Neural crest cell (in vitro differentiated cells): ENCODE measurements around the gene MYLK2. TPM values are rescaled to one million over a fixed set of nuclear protein-coding genes. Genes with fewer than 3 reads are reported as not detected.

Source experiments
- DNase-seq: peaks from one replicate; pipeline ENCODE4 v3.0.0; 2021; ENCODE audit warnings: low read depth, mixed read lengths, low spot score
- H3K27ac Mint-ChIP-seq: one replicate; pipeline ENCODE4 v1.8.0; 2021; ENCODE audit warnings: mild to moderate bottlenecking, mixed read lengths; ENCODE audit not compliant: unreplicated experiment
- H3K27me3 Mint-ChIP-seq: 2 replicates; pipeline ENCODE4 v1.8.0; 2021; ENCODE audit warnings: low read depth, mild to moderate bottlenecking, mixed read lengths
- H3K36me3 Mint-ChIP-seq: 2 replicates; pipeline ENCODE4 v1.8.0; 2021; ENCODE audit warnings: low read depth, mild to moderate bottlenecking, mixed read lengths
- H3K4me1 Mint-ChIP-seq: 2 replicates; pipeline ENCODE4 v1.8.0; 2021; ENCODE audit warnings: mixed read lengths
- H3K4me3 Mint-ChIP-seq: one replicate; pipeline ENCODE4 v1.8.0; 2021; ENCODE audit warnings: mild to moderate bottlenecking, mixed read lengths
- H3K9me3 Mint-ChIP-seq: 2 replicates; pipeline ENCODE4 v1.8.0; 2021; ENCODE audit warnings: mixed read lengths
- CTCF ChIP-seq: fragments of 200-600 bp; sonication (generic); conservative IDR thresholded peaks from 2 replicates; pipeline ENCODE4 v1.5.0; 2021; ENCODE audit warnings: antibody characterized with exemption, mild to moderate bottlenecking
- total RNA-seq: library from RNA; stranded (reverse); gene quantifications from 2 replicates; pipeline ENCODE4 v1.2.1, GENCODE V29; 2021

MYLK2 gene
- total RNA-seq, 1 donor from 2014 or later: 1.6 TPM

GRCh38 chr20:31797364-31797763 lies 21.8 kb upstream of the MYLK2 start:
- Mint-ChIP-seq H3K36me3 (peaks cover 25% of the 10 kb centered on the region), H3K4me1 (no peaks in the 10 kb centered on the region), H3K4me3 (no peak overlapping the region), H3K27me3 (no peaks in the 10 kb centered on the region), H3K9me3 (no peaks in the 10 kb centered on the region), H3K27ac (no peak overlapping the region)
- no peak for DNase-seq
- no peak for TF ChIP-seq CTCF

GRCh38 chr20:31801508-31801907 lies 17.6 kb upstream of the MYLK2 start:
- Mint-ChIP-seq H3K9me3 (no peaks in the 10 kb centered on the region), H3K4me3 (no peak overlapping the region), H3K4me1 (no peaks in the 10 kb centered on the region), H3K27me3 (no peaks in the 10 kb centered on the region), H3K36me3 (peaks cover 34% of the 10 kb centered on the region), H3K27ac (no peak overlapping the region)
- DNase-seq: no peak
- no peak for TF ChIP-seq CTCF

- peaks cover 26% of the 10 kb centered on the region for H3K36me3 Mint-ChIP-seq
- TF ChIP-seq CTCF: no peak
- no peak for DNase-seq
- H3K9me3 Mint-ChIP-seq: no peaks in the 10 kb centered on the region
- H3K4me3 Mint-ChIP-seq: no peak overlapping the region
- no peaks in the 10 kb centered on the region for H3K27me3 Mint-ChIP-seq
- H3K4me1 Mint-ChIP-seq: peaks cover 6% of the 10 kb centered on the region
- H3K27ac Mint-ChIP-seq: no peak overlapping the region
Observed at GRCh38 chr20:31803552-31804291, 15.4 kb upstream of the MYLK2 start.

GRCh38 chr20:31806564-31807355 lies 12.4 kb upstream of the MYLK2 start:
- TF ChIP-seq CTCF: no peak
- no peak for DNase-seq
- Mint-ChIP-seq H3K27me3 (no peaks in the 10 kb centered on the region), H3K27ac (peak overlapping the region; percentile 1), H3K4me3 (no peak overlapping the region), H3K36me3 (peaks cover 17% of the 10 kb centered on the region), H3K9me3 (no peaks in the 10 kb centered on the region), H3K4me1 (peaks cover 14% of the 10 kb centered on the region)

GRCh38 chr20:31808481-31808880 lies 10.7 kb upstream of the MYLK2 start:
- Mint-ChIP-seq H3K4me3 (no peak overlapping the region), H3K9me3 (no peaks in the 10 kb centered on the region)

More at GRCh38 chr20:31808481-31808880, 10.7 kb upstream of the MYLK2 start:
- no peak for TF ChIP-seq CTCF
- H3K27ac Mint-ChIP-seq: no peak overlapping the region
- peaks cover 11% of the 10 kb centered on the region for H3K36me3 Mint-ChIP-seq
- H3K4me1 Mint-ChIP-seq: peaks cover 28% of the 10 kb centered on the region
- H3K27me3 Mint-ChIP-seq: no peaks in the 10 kb centered on the region
- no peak for DNase-seq
